ENCODE measurements around the gene CNTNAP5.

The CNTNAP5 gene

DNA sequence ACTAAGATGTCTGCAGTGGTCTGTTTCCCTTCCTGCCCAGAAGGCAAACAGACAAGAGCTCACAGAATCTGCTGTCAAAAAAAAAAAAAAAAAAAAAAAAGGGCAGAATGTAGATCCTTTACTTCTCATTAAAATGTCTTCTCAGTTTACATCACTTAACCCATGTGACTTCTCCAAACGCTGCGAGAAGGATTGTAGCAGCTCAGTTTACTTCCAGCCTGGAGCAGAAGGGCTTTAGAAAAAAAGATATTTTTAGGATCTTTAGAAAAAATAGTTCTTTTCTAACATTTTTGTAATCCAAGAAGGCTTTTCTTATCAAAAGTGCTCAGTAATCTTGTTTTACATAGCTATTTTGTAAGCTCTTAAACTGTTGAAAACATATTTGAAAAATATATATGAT, 425.4 kb downstream of the CNTNAP5 start:
- no peak overlapping the region for H2BK12ac ChIP-seq (ENCODE audit: low read length in 2 of 2)
- no peak overlapping the region for H3K23ac ChIP-seq (ENCODE audit: low read length in 2 of 2)
- H2BK5ac ChIP-seq (ENCODE audit: low read depth, low read length, poor library complexity, severe bottlenecking) = no peak overlapping the region
- no peak overlapping the region for H3K14ac ChIP-seq (ENCODE audit: low read length in 2 of 2)
- no peak overlapping the region for H2AK5ac ChIP-seq (ENCODE audit: low read length, severe bottlenecking)
- no peaks in the 10 kb centered on the region for H3K4me1 ChIP-seq (ENCODE audit: control insufficient read depth, insufficient read depth, low read depth, low read length)
- H3K18ac ChIP-seq (ENCODE audit: low read depth in 1 of 2, low read length in 2 of 2) = no peak overlapping the region
- no CpG with 5 or more reads among the region's 2 CpGs for WGBS
- no peak overlapping the region for H4K8ac ChIP-seq (ENCODE audit: low read length)
- H4K91ac ChIP-seq (ENCODE audit: low read length) = no peak overlapping the region
- no peak overlapping the region for H3K4ac ChIP-seq (ENCODE audit: low read depth in 1 of 2, low read length in 2 of 2)
- H2BK120ac ChIP-seq (ENCODE audit: low read depth, low read length) = no peak overlapping the region
- H3K36me3 ChIP-seq (ENCODE audit: control insufficient read depth in 1 of 2, insufficient read depth in 2 of 2, low read depth in 1 of 2, low read length in 2 of 2) = no peaks in the 10 kb centered on the region
- H3K4me3 ChIP-seq (ENCODE audit: insufficient read depth in 1 of 2, low read depth in 1 of 2, low read length in 2 of 2) = no peak overlapping the region
- no peak overlapping the region for H3K27ac ChIP-seq (ENCODE audit: low read length, poor library complexity, severe bottlenecking)
- no peak overlapping the region for H3K9ac ChIP-seq (ENCODE audit: low read length)
- no peaks in the 10 kb centered on the region for H3K79me1 ChIP-seq (replicated peaks; ENCODE audit: low read length, poor library complexity, severe bottlenecking)
- H2AFZ ChIP-seq (ENCODE audit: low read depth, low read length) = no peak overlapping the region
- peaks cover 22% of the 10 kb centered on the region for H3K9me3 ChIP-seq (ENCODE audit: control insufficient read depth, low read length)
- H2BK15ac ChIP-seq (ENCODE audit: low read depth, poor library complexity, severe bottlenecking) = no peak overlapping the region
- DNase-seq = no peak
- H3K4me2 ChIP-seq (ENCODE audit: low read length, poor library complexity, severe bottlenecking) = no peak overlapping the region
- H3K27me3 ChIP-seq (ENCODE audit: control insufficient read depth in 1 of 2, insufficient read depth in 1 of 2, low read length in 2 of 2) = no peaks in the 10 kb centered on the region

DNA sequence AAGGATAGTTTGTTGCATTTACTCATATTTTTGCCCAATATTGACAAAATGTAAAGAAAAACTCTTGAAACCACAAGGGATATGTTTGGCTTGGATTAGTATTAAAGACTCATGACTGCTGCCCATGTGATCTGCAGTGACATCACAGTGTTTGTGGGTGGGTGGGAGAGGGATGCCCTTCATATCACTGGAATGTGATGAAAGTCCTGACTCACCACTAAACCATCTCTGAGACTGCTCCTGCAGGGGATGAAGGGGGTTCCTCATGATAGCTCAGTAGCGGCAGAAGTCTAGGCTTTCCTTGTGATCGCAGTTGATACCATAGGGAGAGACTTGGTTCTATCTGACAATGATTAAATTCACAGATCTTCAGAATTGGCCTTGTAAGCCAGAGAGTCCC, 451.2 kb downstream of the CNTNAP5 start:
- Histone ChIP-seq H2BK5ac (ENCODE audit: low read depth, low read length, poor library complexity, severe bottlenecking) (no peak overlapping the region), H3K27me3 (ENCODE audit: control insufficient read depth in 1 of 2, insufficient read depth in 1 of 2, low read length in 2 of 2) (no peaks in the 10 kb centered on the region), H4K91ac (ENCODE audit: low read length) (no peak overlapping the region), H2BK120ac (ENCODE audit: low read depth, low read length) (no peak overlapping the region), H3K4me3 (ENCODE audit: insufficient read depth in 1 of 2, low read depth in 1 of 2, low read length in 2 of 2) (no peak overlapping the region), H2AK5ac (ENCODE audit: low read length, severe bottlenecking) (no peak overlapping the region), H3K79me1 (replicated peaks; ENCODE audit: low read length, poor library complexity, severe bottlenecking) (no peaks in the 10 kb centered on the region), H2BK12ac (ENCODE audit: low read length in 2 of 2) (no peak overlapping the region), H3K36me3 (ENCODE audit: control insufficient read depth in 1 of 2, insufficient read depth in 2 of 2, low read depth in 1 of 2, low read length in 2 of 2) (no peaks in the 10 kb centered on the region), H3K18ac (ENCODE audit: low read depth in 1 of 2, low read length in 2 of 2) (no peak overlapping the region), H3K4me2 (ENCODE audit: low read length, poor library complexity, severe bottlenecking) (no peak overlapping the region), H3K4ac (ENCODE audit: low read depth in 1 of 2, low read length in 2 of 2) (no peak overlapping the region), H3K4me1 (ENCODE audit: control insufficient read depth, insufficient read depth, low read depth, low read length) (no peaks in the 10 kb centered on the region), H2BK15ac (ENCODE audit: low read depth, poor library complexity, severe bottlenecking) (no peak overlapping the region), H4K8ac (ENCODE audit: low read length) (no peak overlapping the region), H3K9ac (ENCODE audit: low read length) (no peak overlapping the region), H3K23ac (ENCODE audit: low read length in 2 of 2) (no peak overlapping the region), H3K14ac (ENCODE audit: low read length in 2 of 2) (no peak overlapping the region), H3K9me3 (ENCODE audit: control insufficient read depth, low read length) (peaks cover 13% of the 10 kb centered on the region), H2AFZ (ENCODE audit: low read depth, low read length) (no peak overlapping the region), H3K27ac (ENCODE audit: low read length, poor library complexity, severe bottlenecking) (peak overlapping the region; percentile 6)
- DNase-seq = peak; percentile 10
- WGBS = 50% methylated on average over 2 of the region's 2 CpGs

DNA sequence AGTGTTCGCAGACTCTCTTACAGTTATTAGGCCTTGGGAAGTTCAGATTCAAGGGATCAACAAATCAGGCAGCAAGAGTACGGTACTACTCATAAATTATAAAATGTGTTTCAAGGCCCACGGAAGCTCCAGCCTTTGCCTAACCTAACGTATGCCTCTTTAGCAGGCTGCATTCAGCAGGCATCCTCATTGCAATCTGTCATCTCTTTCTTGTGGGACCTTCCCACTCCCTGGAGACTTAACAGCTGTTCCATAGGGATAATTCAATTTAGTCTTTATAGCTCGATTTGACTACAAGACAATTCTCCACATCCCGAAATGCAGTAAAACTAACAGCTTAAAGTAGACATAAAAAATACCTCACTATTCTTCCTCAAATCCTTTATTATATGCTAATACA, 453.7 kb downstream of the CNTNAP5 start:
- 85% methylated on average over 6 of the region's 6 CpGs for WGBS
- Histone ChIP-seq H4K91ac (ENCODE audit: low read length) (no peak overlapping the region), H3K4me3 (ENCODE audit: insufficient read depth in 1 of 2, low read depth in 1 of 2, low read length in 2 of 2) (no peak overlapping the region), H2BK5ac (ENCODE audit: low read depth, low read length, poor library complexity, severe bottlenecking) (no peak overlapping the region), H3K14ac (ENCODE audit: low read length in 2 of 2) (no peak overlapping the region), H2BK15ac (ENCODE audit: low read depth, poor library complexity, severe bottlenecking) (no peak overlapping the region), H3K23ac (ENCODE audit: low read length in 2 of 2) (no peak overlapping the region), H3K27ac (ENCODE audit: low read length, poor library complexity, severe bottlenecking) (no peak overlapping the region), H3K27me3 (ENCODE audit: control insufficient read depth in 1 of 2, insufficient read depth in 1 of 2, low read length in 2 of 2) (no peaks in the 10 kb centered on the region), H3K4ac (ENCODE audit: low read depth in 1 of 2, low read length in 2 of 2) (no peak overlapping the region), H3K79me1 (replicated peaks; ENCODE audit: low read length, poor library complexity, severe bottlenecking) (no peaks in the 10 kb centered on the region), H3K36me3 (ENCODE audit: control insufficient read depth in 1 of 2, insufficient read depth in 2 of 2, low read depth in 1 of 2, low read length in 2 of 2) (no peaks in the 10 kb centered on the region), H3K18ac (ENCODE audit: low read depth in 1 of 2, low read length in 2 of 2) (no peak overlapping the region), H3K9me3 (ENCODE audit: control insufficient read depth, low read length) (peaks cover 13% of the 10 kb centered on the region), H3K4me1 (ENCODE audit: control insufficient read depth, insufficient read depth, low read depth, low read length) (no peaks in the 10 kb centered on the region), H3K9ac (ENCODE audit: low read length) (no peak overlapping the region), H2BK12ac (ENCODE audit: low read length in 2 of 2) (no peak overlapping the region), H4K8ac (ENCODE audit: low read length) (no peak overlapping the region), H2AFZ (ENCODE audit: low read depth, low read length) (no peak overlapping the region), H2AK5ac (ENCODE audit: low read length, severe bottlenecking) (no peak overlapping the region), H3K4me2 (ENCODE audit: low read length, poor library complexity, severe bottlenecking) (no peak overlapping the region), H2BK120ac (ENCODE audit: low read depth, low read length) (no peak overlapping the region)
- no peak for DNase-seq

DNA sequence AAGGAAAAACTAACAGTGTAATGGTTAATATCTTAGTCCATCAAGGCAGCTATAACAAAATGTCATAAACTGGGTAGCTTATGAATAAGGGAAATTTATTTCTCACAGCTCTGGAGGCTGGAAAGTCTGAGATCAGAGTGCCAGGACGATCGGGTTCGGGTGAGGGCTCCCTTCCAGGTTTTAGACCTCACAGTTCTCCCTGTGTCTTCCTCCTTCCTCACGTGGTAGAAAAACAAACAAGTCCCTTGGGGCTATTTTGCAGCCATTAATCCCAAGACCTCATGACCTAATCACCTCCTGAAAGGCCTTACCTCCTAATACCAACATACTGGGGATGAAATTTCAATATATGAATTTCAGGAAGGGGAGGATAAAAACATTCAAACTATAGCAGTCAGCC, 455.9 kb downstream of the CNTNAP5 start:
- no peak overlapping the region for H2AFZ ChIP-seq (ENCODE audit: low read depth, low read length)
- H2BK120ac ChIP-seq (ENCODE audit: low read depth, low read length) = no peak overlapping the region
- no peak overlapping the region for H2BK5ac ChIP-seq (ENCODE audit: low read depth, low read length, poor library complexity, severe bottlenecking)
- H2BK15ac ChIP-seq (ENCODE audit: low read depth, poor library complexity, severe bottlenecking) = no peak overlapping the region
- WGBS = 64% methylated on average over 4 of the region's 4 CpGs
- no peak overlapping the region for H3K4me3 ChIP-seq (ENCODE audit: insufficient read depth in 1 of 2, low read depth in 1 of 2, low read length in 2 of 2)
- no peak overlapping the region for H2BK12ac ChIP-seq (ENCODE audit: low read length in 2 of 2)
- H2AK5ac ChIP-seq (ENCODE audit: low read length, severe bottlenecking) = no peak overlapping the region
- H3K4me1 ChIP-seq (ENCODE audit: control insufficient read depth, insufficient read depth, low read depth, low read length) = no peaks in the 10 kb centered on the region
- no peak overlapping the region for H3K4me2 ChIP-seq (ENCODE audit: low read length, poor library complexity, severe bottlenecking)
- H3K27me3 ChIP-seq (ENCODE audit: control insufficient read depth in 1 of 2, insufficient read depth in 1 of 2, low read length in 2 of 2) = no peaks in the 10 kb centered on the region
- H3K9ac ChIP-seq (ENCODE audit: low read length) = no peak overlapping the region
- no peaks in the 10 kb centered on the region for H3K79me1 ChIP-seq (replicated peaks; ENCODE audit: low read length, poor library complexity, severe bottlenecking)
- no peak overlapping the region for H3K23ac ChIP-seq (ENCODE audit: low read length in 2 of 2)
- H3K27ac ChIP-seq (ENCODE audit: low read length, poor library complexity, severe bottlenecking) = no peak overlapping the region
- no peak for DNase-seq
- H3K9me3 ChIP-seq (ENCODE audit: control insufficient read depth, low read length) = peaks cover 5% of the 10 kb centered on the region
- no peak overlapping the region for H4K8ac ChIP-seq (ENCODE audit: low read length)
- H4K91ac ChIP-seq (ENCODE audit: low read length) = no peak overlapping the region
- H3K4ac ChIP-seq (ENCODE audit: low read depth in 1 of 2, low read length in 2 of 2) = no peak overlapping the region
- H3K18ac ChIP-seq (ENCODE audit: low read depth in 1 of 2, low read length in 2 of 2) = no peak overlapping the region
- no peaks in the 10 kb centered on the region for H3K36me3 ChIP-seq (ENCODE audit: control insufficient read depth in 1 of 2, insufficient read depth in 2 of 2, low read depth in 1 of 2, low read length in 2 of 2)
- H3K14ac ChIP-seq (ENCODE audit: low read length in 2 of 2) = no peak overlapping the region
